Ovary (tissue), 10 donors: ENCODE results near the gene RUFY4. TPM values are rescaled to one million over a fixed set of nuclear protein-coding genes. Genes with fewer than 3 reads are reported as not detected.
A peak's percentile ranks its signal among the peaks of the same experiment; 100 is the strongest.
"Not testable (repeated sequence)": the region's sequence is repeated elsewhere in the genome, so short reads cannot be mapped to it uniquely, and the experiment has no call there.

Source experiments
- DNase-seq, 5 donors: peaks; one replicate each; pipeline ENCODE4 v3.0.0-alpha.2; 2019 to 2020
- H3K27ac ChIP-seq, 2 donors: fragments of 200-600 bp; one replicate each; pipeline versions ENCODE4 v1.5.1 to v1.8.0; 2019 to 2022
- H3K27me3 ChIP-seq: fragments of 200-600 bp; one replicate; pipeline ENCODE4 v1.8.0; 2022
- H3K36me3 ChIP-seq: fragments of 200-600 bp; sonication (generic); one replicate; pipeline ENCODE4 v1.5.1; 2019
- H3K4me1 ChIP-seq: one replicate; pipeline ENCODE4 v1.8.1; 2013; ENCODE audit warnings: mild to moderate bottlenecking, moderate library complexity; ENCODE audit not compliant: insufficient read depth
- H3K4me3 ChIP-seq: fragments of 200-600 bp; sonication (generic); one replicate; pipeline ENCODE4 v1.5.1; 2017
- H3K9me3 ChIP-seq, 2 donors: fragments of 200-600 bp in 1 of 2; sonication (generic) in 1 of 2; one replicate each; pipeline versions ENCODE4 v1.5.1 to v1.8.1; 2013 to 2019; ENCODE audit warnings: mild to moderate bottlenecking in 1 of 2, moderate library complexity in 1 of 2
- CTCF ChIP-seq, 3 donors: fragments of 450-650 bp in 2 of 3; fragments of 200-600 bp in 1 of 3; IDR thresholded peaks; one replicate each; pipeline versions ENCODE4 v1.5.1 to v1.8.0; 2016 to 2022; ENCODE audit warnings: antibody characterized with exemption in 3 of 3, mild to moderate bottlenecking in 1 of 3
- EP300 ChIP-seq: sonication (generic); formaldehyde crosslinking; IDR thresholded peaks from one replicate; pipeline ENCODE4 v1.6.1; 2017; ENCODE audit warnings: antibody characterized with exemption
- POLR2A ChIP-seq: fragments of 450-650 bp; IDR thresholded peaks from one replicate; pipeline ENCODE4 v1.6.1; 2017; ENCODE audit warnings: antibody characterized with exemption, mild to moderate bottlenecking, moderate library complexity
- WGBS, 3 donors: extraction: QIAGEN DNeasy Blood & Tissue Kit in 1 of 3; methylation state at CpG; one replicate each; pipeline versions ENCODE4 v1.1.5 to v1.1.7; 2013 to 2017; 5-methylcytosine and 5-hydroxymethylcytosine counted together
- intact Hi-C, 4 donors: fragments of 100-400 bp; cut with DNase I; formaldehyde crosslinking; loops; one replicate each; pipeline versions ENCODE4 v1.11.0 to v1.15.1; 2022 to 2023
- long read RNA-seq, 3 donors: library from polyadenylated mRNA in 2 of 3; unstranded in 2 of 3; transcript quantifications; one replicate each; pipeline ENCODE4 v2.0.0 and lab custom pipeline, GENCODE V29; 2021 to 2026
- polyA plus RNA-seq, 2 donors: library from polyadenylated mRNA; stranded (reverse); fragments of 200-250 nt in 1 of 2; fragments of 350-450 nt in 1 of 2; fragmentation: Illumina TruSeq in 1 of 2; extraction: RNeasy Lipid Tissue Mini Kit (QIAGEN cat#74804) in 1 of 2; gene quantifications; one replicate each; pipeline ENCODE4 v1.2.3, GENCODE V29; 2013 to 2014
- total RNA-seq, 7 donors: library from RNA; depleted of rRNA in 2 of 7; stranded (reverse); fragments of >200 nt in 2 of 7; fragmentation: NEBNext Ultra II Directional in 3 of 7; extraction: Animal tissue kit (Norgen Biotek cat#: 25700) in 3 of 7; gene quantifications; one replicate each; pipeline versions ENCODE4 v1.1.0 to v1.2.4, GENCODE V29; 2016 to 2023
- donor health status: DM: no; HTN: no; CAD: no; lungs with moderate emphysema.
- donor health status: DM: no; HTN: no; CAD: no.
- donor health status: Bipolar disorder and iron deficiency.
- donor health status: DM: yes; HTN: yes; CAD: no.
- donor health status: DM: no; HTN: no; CAD: no.
- donor health status: DM: yes; HTN: yes; CAD: no.

Gene RUFY4
- total RNA-seq (under 1 TPM in 3 of 7 donors, not detected in 4; 0.11 to 0.97 (median 0.62) TPM), polyA plus RNA-seq (under 1 TPM; 0.10 to 0.57 TPM)
- long read RNA-seq, donor 1 = 0 reads
- long read RNA-seq, donor 2 = 0 reads
- long read RNA-seq, donor 3 = 0 reads

- not testable (repeated sequence) for H3K36me3 ChIP-seq, H3K4me1 ChIP-seq, H3K9me3 ChIP-seq, H3K27ac ChIP-seq, H3K27me3 ChIP-seq
- intact Hi-C loops = loop anchor here (2.0 to 10.0 kb wide), 3 partner anchors 284 to 934 kb away; no protein-coding TSS in a partner anchor
- DNase-seq = peak; percentile 59 to 72 (median 63)
- TF ChIP-seq CTCF (IDR thresholded peaks at IDR 0.05) = peak; percentile 78 to 84 (median 83)
- 1 to 3% (median 2%) methylated on average over 15 of the region's 15 CpGs for WGBS, 3 donors
- peak within 1 kb of the TSS; percentile 33 for H3K4me3 ChIP-seq
Measured at GRCh38 chr2:218068721-218069334, at the start of gene RUFY4. Gene RUFY4 (plus strand): TSS chr2:218069253. CDS start chr2:218070606, 1,353 bp downstream.

- intact Hi-C loops = loop anchor here in 1 of 4 donors (10.0 kb wide), 1 partner anchor 1155 kb away; the partner anchor contains the start of genes CNPPD1, RETREG2 and SLC23A3
- no peak overlapping the region for H3K4me3 ChIP-seq
- peak in 1 of 5 donors; percentile 7 for DNase-seq
- TF ChIP-seq CTCF (IDR thresholded peaks at IDR 0.05) (no peak), EP300 (no peak), POLR2A (no peak)
- no peak overlapping the region for H3K27ac ChIP-seq
- WGBS, 3 donors = 88 to 93% (median 92%) methylated on average over 7 of the region's 7 CpGs
- H3K9me3 ChIP-seq = no peaks in the 10 kb centered on the region
- H3K36me3 ChIP-seq = no peaks in the 10 kb centered on the region
- peaks cover 8% of the 10 kb centered on the region for H3K4me1 ChIP-seq
- no peaks in the 10 kb centered on the region for H3K27me3 ChIP-seq
Measured at GRCh38 chr2:218019411-218020060, 49.5 kb upstream of the RUFY4 start.

- TF ChIP-seq EP300 = no peak
- no peak for TF ChIP-seq CTCF (IDR thresholded peaks at IDR 0.05)
- no peak for TF ChIP-seq POLR2A
- Histone ChIP-seq H3K4me1 (peaks cover 8% of the 10 kb centered on the region), H3K27me3 (no peaks in the 10 kb centered on the region), H3K4me3 (no peak overlapping the region), H3K27ac (no peak overlapping the region), H3K9me3 (no peaks in the 10 kb centered on the region), H3K36me3 (no peaks in the 10 kb centered on the region)
- 94 to 97% (median 96%) methylated on average over 5 of the region's 5 CpGs for WGBS, 3 donors
- peak in 3 of 5 donors; percentile 9 to 12 (median 10) for DNase-seq
- intact Hi-C loops = no loop called here
Measured at GRCh38 chr2:218020281-218020680, 48.8 kb upstream of the RUFY4 start.

GRCh38 chr2:218020966-218021535 is 48.0 kb upstream of the RUFY4 start:
- Histone ChIP-seq H3K9me3 (no peaks in the 10 kb centered on the region), H3K36me3 (no peaks in the 10 kb centered on the region), H3K27me3 (no peaks in the 10 kb centered on the region), H3K4me1 (peaks cover 8% of the 10 kb centered on the region), H3K4me3 (no peak overlapping the region), H3K27ac (no peak overlapping the region)
- DNase-seq = peak in 4 of 5 donors; percentile 12 to 37 (median 24)
- TF ChIP-seq EP300 = no peak
- no peak for TF ChIP-seq POLR2A
- no peak for TF ChIP-seq CTCF (IDR thresholded peaks at IDR 0.05)
- intact Hi-C loops = no loop called here
- WGBS, 3 donors = 83 to 88% (median 85%) methylated on average over 6 of the region's 6 CpGs
